Measurements from ENCODE around the gene TOR1B.

TOR1B gene

DNA sequence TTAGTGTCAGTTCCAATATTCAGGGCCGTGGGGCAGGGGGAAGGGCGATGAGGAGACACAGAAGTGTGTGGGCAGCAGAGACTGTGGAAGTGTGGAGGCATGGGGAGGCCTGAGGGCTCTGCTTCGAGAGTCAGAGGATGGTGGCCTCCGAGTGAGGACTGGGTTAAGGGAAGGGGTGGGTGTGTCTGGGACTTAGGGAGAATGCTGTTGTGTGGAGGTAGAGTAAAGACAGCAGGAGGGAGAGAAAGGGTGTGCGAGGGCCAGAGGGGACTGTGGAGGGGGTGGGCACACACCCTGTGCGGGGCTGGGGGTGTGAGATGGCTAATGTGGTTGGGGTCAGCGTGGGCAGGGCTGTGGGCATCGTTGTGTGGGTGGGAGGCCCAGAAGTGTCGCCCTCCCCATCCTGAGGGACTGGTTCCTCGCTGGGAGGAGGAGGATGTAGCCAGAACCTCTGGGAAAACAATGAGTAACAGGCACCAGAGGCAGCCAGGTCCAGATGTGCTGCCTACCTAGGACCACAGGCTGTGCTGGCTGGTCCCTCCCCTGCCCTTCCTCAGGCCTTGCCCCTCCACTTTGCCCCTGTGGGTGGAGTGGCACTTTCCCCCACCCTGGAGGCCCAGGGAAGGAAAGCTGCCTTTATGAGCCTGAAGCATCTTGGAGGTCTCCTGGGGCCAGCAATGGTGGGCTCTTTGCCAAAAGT is 36.5 kb downstream of the TOR1B start:
- FAIRE-seq = no peak
- no peak for DNase-seq (ENCODE audit: insufficient read length, low spot score)

- FAIRE-seq = no peak
- DNase-seq (ENCODE audit: insufficient read length, low spot score) = no peak
Observed at GRCh38 chr9:129840034-129840433, 37.0 kb downstream of the TOR1B start.

GRCh38 chr9:129841071-129841470 is 38.1 kb downstream of the TOR1B start:
- FAIRE-seq = no peak

GRCh38 chr9:129845373-129845772 is 42.4 kb downstream of the TOR1B start:
- FAIRE-seq = no peak
- no peak for DNase-seq (ENCODE audit: insufficient read length, low spot score)

More at GRCh38 chr9:129841071-129841470, 38.1 kb downstream of the TOR1B start:
- DNase-seq (ENCODE audit: insufficient read length, low spot score) = no peak

DNA sequence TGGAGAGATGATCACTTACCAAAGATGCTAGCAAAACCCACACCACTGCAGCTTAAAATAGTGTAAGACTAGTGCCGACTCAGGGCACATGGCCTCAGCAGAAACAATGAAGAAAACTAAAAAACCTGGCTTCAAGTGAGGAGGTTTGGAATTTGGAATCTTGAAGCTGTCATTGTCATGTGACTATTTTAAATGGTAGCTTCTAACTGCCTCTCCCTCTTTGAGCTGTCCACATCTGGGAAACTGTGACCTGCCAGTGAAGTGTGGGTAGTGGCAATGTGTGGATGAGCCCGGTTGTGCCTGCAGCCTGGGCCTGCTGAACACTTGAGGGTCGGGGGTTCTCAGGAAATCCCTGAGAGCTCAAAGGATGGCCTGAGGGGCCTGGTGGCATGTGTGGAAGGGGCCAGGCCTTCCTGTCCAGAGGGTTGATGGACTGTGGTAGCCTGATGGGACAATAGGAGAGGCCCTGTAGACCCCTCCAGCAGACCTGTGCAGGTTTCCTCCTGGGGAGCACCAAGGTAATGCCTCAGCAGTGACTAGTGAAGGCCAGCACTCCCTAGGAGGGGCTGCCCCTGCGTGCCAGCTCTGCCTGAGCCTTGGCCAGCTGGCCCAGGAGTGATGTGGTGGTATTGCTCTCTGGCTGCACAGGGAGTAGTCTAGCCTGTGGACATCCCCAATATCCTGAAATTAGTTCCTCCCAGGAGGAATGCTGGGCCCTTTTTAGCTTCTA is 45.9 kb downstream of the TOR1B start:
- DNase-seq (ENCODE audit: insufficient read length, low spot score) (no peak), FAIRE-seq (no peak)

GRCh38 chr9:129849901-129850300 is 46.9 kb downstream of the TOR1B start:
- FAIRE-seq (no peak), DNase-seq (ENCODE audit: insufficient read length, low spot score) (no peak)

DNA sequence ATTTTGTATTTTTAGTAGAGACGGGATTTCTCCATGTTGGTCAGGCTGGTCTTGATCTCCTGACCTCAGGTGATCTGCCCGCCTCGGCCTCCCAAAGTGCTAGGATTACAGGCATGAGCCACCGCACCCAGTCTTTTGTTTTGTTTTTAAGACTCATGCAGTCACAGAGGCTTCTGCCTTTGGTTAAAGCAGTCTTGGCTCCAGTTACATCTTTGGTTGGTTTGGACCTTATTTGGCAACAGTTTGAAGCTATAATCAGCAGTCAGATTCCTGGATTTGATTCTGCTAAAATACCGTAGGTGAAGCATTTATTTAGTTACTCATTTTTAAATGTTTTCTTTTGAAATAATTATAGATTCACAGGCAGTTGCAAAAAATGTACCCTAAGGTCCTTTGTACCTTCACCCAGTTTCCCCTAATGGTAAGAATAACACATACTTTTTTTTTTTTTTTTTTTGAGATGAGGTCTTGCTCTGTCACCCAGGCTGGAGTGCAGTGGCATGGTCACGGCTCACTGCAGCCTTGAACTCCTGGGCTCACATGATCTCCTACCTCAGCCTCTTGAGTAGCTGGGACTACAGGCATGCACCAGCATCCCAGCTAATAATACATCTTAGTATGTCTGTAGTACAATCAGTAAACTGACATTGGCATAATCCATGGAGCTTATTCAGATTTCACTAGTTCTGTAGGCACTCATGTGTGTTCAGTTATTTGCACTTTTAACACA is 48.0 kb downstream of the TOR1B start:
- no peak for DNase-seq (ENCODE audit: insufficient read length, low spot score)
- no peak for FAIRE-seq

- DNase-seq (ENCODE audit: insufficient read length, low spot score) (no peak), FAIRE-seq (no peak)
Observed at GRCh38 chr9:129851821-129852220, 48.8 kb downstream of the TOR1B start.

DNA sequence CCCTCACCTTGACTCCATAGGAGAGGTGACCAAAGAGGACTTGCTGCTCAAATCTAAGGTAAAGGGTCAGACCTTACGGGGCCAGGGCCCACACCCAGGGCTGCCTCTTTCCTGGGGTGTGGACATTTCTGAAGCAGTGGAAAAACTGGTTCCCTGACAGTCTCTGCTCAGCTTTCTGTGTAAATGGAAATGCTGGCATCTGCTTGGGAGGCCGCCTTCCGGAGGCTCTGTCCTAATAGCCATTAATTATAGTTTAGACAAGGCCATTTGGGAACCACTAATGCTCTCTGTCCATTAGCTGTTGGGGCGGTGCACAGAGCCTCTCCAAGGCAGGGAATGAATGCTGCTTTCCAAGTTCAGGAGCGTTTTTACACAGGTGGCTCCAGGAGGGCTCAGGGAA is 49.6 kb downstream of the TOR1B start:
- no peak for FAIRE-seq
- DNase-seq (ENCODE audit: insufficient read length, low spot score) = no peak

GRCh38 chr9:129853614-129854013 is 50.6 kb downstream of the TOR1B start:
- no peak for DNase-seq (ENCODE audit: insufficient read length, low spot score)
- FAIRE-seq = no peak

- FAIRE-seq (no peak), DNase-seq (ENCODE audit: insufficient read length, low spot score) (no peak)
Observed at GRCh38 chr9:129854588-129855110, 51.7 kb downstream of the TOR1B start.

DNA sequence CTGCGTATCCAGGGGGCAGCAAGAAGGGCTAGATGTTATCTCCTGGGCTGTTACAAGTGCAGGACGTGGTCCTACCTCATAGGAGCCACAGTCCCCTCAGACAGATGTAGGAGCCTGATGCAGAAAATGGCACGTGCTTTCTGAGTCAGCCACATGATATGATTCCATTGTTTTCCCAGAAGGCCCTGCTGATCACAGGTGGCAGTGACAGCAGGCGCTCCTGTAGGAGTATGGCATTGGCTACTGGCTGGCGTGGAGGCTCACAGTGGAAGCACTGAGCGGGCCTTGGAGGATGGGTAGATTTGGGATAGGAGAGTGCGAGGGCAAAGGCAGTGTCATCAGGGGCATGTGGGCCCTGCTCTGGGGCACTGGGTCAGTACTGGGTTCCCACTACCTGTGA is 54.2 kb downstream of the TOR1B start:
- FAIRE-seq = no peak
- DNase-seq (ENCODE audit: insufficient read length, low spot score) = no peak

- DNase-seq (ENCODE audit: insufficient read length, low spot score) = no peak
- no peak for FAIRE-seq
Observed at GRCh38 chr9:129858167-129858962, 55.4 kb downstream of the TOR1B start.

All from HTR-8/SVneo (cell line).